GM20000 (cell line): ENCODE data around the gene PARN.
"Not testable (repeated sequence)": the region's sequence is repeated elsewhere in the genome, so short reads cannot be mapped to it uniquely, and the experiment has no call there.

Experiments used
- DNase-seq: peaks from one replicate; pipeline ENCODE4 v3.0.0; 2012; ENCODE audit warnings: low spot score
- TF ChIP-seq, protein P1 (sequence below): IDR thresholded peaks from 2 replicates; pipeline ENCODE4 v1.5.1; 2012; ENCODE audit warnings: mild to moderate bottlenecking, control low read depth; ENCODE audit errors: extremely low read depth, missing control alignments

Gene PARN

DNA sequence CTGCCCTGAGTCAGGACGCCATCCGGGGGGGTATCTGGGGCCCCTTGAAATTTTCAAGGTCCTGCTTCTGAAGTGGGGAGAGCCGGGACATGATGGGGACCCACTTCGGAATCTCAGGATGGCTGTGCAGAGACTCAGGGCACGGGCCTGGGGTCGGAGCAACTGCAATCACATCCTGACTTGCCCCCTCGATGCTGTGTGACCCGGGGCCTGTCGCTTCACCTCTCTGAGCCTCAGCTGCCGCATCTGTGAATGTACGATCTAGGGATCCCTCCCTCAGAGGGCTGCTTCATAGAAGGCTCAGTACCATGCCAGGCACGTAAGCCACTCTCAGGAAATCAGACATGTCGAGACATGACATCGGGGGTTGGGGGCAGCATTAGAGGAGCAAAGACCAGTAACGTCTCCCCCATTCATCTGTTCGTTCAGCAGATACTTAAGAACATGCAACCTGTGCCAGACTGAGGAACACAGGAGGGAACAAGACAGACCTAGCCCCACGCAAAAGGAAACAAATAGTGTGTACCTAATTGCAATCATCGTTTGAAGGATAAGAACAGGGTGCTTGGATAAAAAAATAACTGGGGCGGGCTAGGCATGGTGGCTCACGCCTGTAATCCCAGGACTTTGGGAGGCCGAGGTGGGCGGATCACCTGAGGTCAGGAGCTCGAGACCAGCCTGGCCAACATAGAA, 229.6 kb downstream of the PARN start:
- TF ChIP-seq, protein P1, sequence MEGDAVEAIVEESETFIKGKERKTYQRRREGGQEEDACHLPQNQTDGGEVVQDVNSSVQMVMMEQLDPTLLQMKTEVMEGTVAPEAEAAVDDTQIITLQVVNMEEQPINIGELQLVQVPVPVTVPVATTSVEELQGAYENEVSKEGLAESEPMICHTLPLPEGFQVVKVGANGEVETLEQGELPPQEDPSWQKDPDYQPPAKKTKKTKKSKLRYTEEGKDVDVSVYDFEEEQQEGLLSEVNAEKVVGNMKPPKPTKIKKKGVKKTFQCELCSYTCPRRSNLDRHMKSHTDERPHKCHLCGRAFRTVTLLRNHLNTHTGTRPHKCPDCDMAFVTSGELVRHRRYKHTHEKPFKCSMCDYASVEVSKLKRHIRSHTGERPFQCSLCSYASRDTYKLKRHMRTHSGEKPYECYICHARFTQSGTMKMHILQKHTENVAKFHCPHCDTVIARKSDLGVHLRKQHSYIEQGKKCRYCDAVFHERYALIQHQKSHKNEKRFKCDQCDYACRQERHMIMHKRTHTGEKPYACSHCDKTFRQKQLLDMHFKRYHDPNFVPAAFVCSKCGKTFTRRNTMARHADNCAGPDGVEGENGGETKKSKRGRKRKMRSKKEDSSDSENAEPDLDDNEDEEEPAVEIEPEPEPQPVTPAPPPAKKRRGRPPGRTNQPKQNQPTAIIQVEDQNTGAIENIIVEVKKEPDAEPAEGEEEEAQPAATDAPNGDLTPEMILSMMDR: no peak
- no peak for DNase-seq

DNA sequence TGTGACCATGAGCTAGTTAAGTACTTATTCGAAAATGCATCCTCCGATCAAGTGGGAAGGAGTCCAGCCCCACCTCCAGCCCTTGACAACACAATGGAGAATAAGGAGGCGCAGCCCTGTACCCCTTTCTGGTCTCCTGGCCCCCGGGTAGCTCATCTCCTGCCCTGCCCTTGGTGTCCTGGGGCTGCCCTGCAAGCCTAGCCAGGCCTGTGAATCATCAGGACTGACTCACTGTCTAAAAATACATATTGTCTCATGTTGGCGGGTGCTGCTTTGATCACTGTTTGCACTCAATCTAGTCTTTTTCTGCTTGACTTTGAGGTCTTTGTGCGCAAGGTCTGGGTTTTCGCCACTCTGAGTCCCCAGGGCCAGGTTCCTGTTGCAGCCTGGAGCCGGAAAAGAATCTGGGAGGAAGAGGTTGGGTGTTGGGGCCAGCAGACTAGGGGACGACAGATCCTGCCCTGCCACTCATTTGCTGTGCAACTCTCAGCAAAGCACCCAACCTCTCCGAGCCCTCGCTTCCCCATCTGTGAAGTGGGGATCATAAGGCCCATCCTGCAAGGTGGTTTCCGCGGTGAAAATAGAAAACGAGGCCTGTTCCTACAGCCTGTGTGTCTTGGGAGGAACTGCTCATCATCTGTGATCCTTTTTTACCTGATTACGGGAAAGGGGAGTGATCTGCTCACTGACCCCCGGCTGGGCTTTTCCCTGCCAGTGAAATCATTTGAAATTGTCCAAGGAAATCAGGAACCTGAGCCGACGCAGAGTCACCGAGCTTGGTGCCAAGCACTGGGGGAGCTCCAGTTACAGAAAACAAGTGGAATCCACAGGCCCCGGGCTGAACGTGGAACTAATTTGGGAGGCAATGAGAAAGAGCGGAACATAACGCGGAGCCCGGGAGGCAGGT, 230.4 kb downstream of the PARN start:
- DNase-seq: no peak
- TF ChIP-seq, protein P1: no peak

DNA sequence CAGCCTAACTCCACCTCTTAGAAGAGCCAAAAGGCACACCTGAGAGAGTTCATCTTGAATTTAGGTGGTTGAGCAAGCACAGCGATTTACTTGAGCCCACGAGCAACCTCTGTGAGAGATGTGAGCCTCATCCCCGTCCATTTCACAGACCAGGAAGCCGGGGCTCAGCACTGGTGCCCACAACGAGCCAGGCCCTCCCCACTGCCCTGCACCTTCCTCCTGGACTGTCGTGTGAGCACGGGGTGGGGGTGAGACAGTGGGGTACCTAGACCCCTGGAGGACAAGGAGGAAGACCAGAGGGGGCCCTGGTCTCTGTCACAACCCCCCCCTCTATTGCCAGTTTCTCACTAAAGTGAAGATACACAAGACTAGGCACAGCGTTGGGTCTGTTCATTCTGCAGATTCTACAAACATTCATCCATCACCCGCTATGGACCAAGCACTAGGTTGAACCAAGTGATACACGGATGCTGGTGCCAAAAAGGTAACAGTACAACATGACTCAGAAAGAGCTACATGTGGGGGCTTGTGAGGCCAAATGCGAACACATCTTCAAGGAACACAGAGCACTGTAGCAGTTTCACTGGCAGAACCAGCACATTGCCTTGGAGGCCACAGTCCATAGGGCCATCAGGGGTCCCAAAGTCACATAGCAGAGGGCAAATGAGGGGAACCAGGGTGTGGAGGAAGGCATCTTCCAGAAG, 231.9 kb downstream of the PARN start:
- no peak for DNase-seq
- TF ChIP-seq, protein P1: no peak

DNA sequence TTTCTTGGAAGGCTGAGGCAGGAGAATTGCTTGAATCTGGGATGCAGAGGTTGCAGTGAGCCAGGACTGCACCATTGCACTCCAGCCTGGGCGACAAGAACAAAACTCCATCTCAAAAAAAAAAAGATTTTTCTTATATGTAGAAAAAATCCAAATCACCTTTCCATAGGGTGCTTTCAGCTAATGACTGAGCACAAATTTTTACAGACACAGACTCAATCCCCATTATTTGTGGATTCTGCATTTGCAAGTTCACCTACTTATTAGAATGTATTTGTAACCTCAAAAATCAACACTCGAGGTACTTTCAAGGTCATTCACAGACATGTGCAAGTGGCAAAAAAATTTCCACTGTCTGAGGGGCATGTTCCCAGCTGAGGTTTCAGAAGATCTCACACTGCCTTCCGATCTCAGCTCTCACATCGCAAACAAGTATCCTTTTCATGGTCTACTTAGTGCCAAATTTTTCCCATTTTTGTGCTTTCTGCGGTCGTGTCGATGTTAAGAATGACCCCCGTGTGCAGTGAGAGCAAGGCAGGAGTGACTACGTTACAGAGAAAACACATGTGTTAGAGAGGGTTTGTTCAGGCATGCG, 234.3 kb downstream of the PARN start:
- not testable (repeated sequence) for DNase-seq

DNA sequence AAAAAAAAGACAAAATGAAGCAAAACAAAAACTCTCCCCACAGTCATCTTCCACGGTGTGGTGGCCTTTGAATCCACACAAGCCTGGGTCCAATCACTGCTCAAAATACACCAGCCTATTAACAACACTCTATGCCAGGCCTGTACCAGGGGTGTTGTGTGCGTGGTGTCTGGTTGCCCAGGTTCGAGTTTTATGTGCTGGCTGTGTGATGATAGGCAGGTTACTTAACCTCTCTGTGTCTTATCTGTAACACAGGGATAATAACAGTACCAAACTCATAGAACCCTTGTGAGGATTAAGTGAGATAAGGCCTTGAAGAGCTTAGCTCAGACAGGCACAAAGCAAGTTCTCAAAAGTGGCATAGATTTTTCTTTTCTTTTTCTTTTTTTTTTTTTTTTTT, 235.2 kb downstream of the PARN start:
- DNase-seq: no peak
- TF ChIP-seq, protein P1: no peak

DNA sequence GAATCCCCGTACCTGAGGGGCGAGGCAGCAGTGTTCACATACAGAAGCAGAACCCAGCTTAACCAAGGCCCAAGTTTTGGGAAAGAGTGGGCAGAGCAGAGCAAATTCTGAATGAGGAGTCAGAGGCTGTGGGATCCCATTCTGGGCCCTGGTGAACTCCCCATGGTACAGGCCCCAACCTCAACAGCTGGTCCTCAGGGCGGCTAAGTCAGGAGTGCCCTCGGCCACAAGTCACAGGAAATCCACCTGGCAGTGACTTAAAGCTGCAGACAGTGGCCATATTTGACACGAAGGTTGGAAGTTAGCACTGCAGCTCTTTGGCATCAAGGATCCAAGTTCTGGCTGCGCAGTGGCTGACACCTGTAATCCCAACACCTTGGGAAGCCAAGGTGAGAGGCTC, 237.1 kb downstream of the PARN start:
- TF ChIP-seq, protein P1: no peak
- no peak for DNase-seq

DNA sequence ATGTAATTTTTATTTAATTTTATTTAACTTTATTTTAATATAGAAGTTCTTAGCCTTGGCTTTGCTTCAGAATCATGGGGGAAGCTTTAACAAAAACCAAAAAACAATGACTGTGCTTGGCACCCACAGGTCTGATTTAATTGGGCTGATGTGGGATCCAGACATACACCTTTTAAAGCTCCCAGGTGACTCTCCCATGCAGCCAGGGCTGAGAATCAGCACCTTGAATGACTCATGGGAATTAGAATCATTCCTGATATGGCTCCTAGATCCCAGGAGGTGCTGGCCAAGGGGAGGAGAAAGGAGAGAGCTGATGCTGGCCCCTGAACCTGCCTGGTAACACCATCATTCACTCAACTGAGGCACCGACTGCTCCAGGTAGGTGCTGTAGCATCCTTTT, 240.7 kb downstream of the PARN start:
- TF ChIP-seq, protein P1: no peak
- DNase-seq: no peak
